Fibroblast of skin of left quadriceps (primary cell): ENCODE measurements around the gene WHRN.

Experiments used
- DNase-seq, 2 experiments: peaks; one replicate each; pipeline ENCODE4 v3.0.0-alpha.2; 2013; ENCODE audit warnings: low read depth in 2 of 2

WHRN gene

GRCh38 chr9:114505187-114506081 lies at the start of gene WHRN:
TSS of gene WHRN (minus strand) at chr9:114505473. CDS start at chr9:114504801, 672 bp downstream.
- DNase-seq = peak; percentile 64 to 68

GRCh38 chr9:114553202-114553601 lies 47.9 kb upstream of the WHRN start:
- no peak for DNase-seq

- no peak for DNase-seq
Measured at GRCh38 chr9:114552706-114553105, 47.4 kb upstream of the WHRN start.

- DNase-seq = peak; percentile 81 to 82
Measured at GRCh38 chr9:114551750-114552685, 46.7 kb upstream of the WHRN start.

GRCh38 chr9:114549697-114550330 lies 44.5 kb upstream of the WHRN start:
- no peak for DNase-seq

- DNase-seq = no peak
Measured at GRCh38 chr9:114546851-114547250, 41.6 kb upstream of the WHRN start.

GRCh38 chr9:114545055-114545454 lies 39.8 kb upstream of the WHRN start:
- DNase-seq = no peak

- DNase-seq = no peak
Measured at GRCh38 chr9:114539701-114540380, 34.6 kb upstream of the WHRN start.

- no peak for DNase-seq
Measured at GRCh38 chr9:114538241-114538640, 33.0 kb upstream of the WHRN start.

- no peak for DNase-seq
Measured at GRCh38 chr9:114532561-114533237, 27.4 kb upstream of the WHRN start.

- no peak for DNase-seq
Measured at GRCh38 chr9:114529285-114529684, 24.0 kb upstream of the WHRN start.

- no peak for DNase-seq
Measured at GRCh38 chr9:114526807-114527206, 21.5 kb upstream of the WHRN start.

GRCh38 chr9:114525513-114525912 lies 20.2 kb upstream of the WHRN start:
- DNase-seq = peak; percentile 29 to 30

GRCh38 chr9:114524247-114524681 lies 19.0 kb upstream of the WHRN start:
- peak in 1 of 2 experiments; percentile 17 for DNase-seq

- no peak for DNase-seq
Measured at GRCh38 chr9:114522847-114523246, 17.6 kb upstream of the WHRN start.

- DNase-seq = no peak
Measured at GRCh38 chr9:114522286-114522685, 17.0 kb upstream of the WHRN start.

GRCh38 chr9:114521846-114522245 lies 16.6 kb upstream of the WHRN start:
- DNase-seq = no peak

GRCh38 chr9:114518599-114519022 lies 13.3 kb upstream of the WHRN start:
- no peak for DNase-seq

- DNase-seq = no peak
Measured at GRCh38 chr9:114518120-114518519, 12.8 kb upstream of the WHRN start.

- DNase-seq = no peak
Measured at GRCh38 chr9:114516913-114517312, 11.6 kb upstream of the WHRN start.

GRCh38 chr9:114515528-114515927 lies 10.3 kb upstream of the WHRN start:
- no peak for DNase-seq
